Liver (tissue), 9 donors: Measurements from ENCODE around the gene GRAP2. TPM values are rescaled to one million over a fixed set of nuclear protein-coding genes. Genes with fewer than 3 reads are reported as not detected.

ENCODE experiments used
- DNase-seq: peaks from one replicate; pipeline ENCODE4 v3.0.0-alpha.2; 2017; ENCODE audit warnings: low spot score
- H3K27ac ChIP-seq, 2 donors: one replicate each; pipeline ENCODE4 v1.7.0; 2013; ENCODE audit warnings: inconsistent platforms in 2 of 2, low read length in 2 of 2, control low read depth in 1 of 2, low read depth in 1 of 2, mild to moderate bottlenecking in 1 of 2
- H3K27me3 ChIP-seq, 4 donors: one replicate each; pipeline versions ENCODE4 v1.6.1 to v1.7.0; 2013; ENCODE audit warnings: low read length in 3 of 4, inconsistent platforms in 1 of 4, mild to moderate bottlenecking in 1 of 4, moderate library complexity in 1 of 4; ENCODE audit not compliant: control insufficient read depth in 4 of 4, insufficient read depth in 4 of 4
- H3K36me3 ChIP-seq, 4 donors: one replicate each; pipeline versions ENCODE4 v1.6.1 to v1.7.0; 2013; ENCODE audit warnings: low read length in 3 of 4, mild to moderate bottlenecking in 3 of 4, low read depth in 1 of 4, moderate library complexity in 1 of 4; ENCODE audit not compliant: control insufficient read depth in 4 of 4, insufficient read depth in 3 of 4
- H3K4me1 ChIP-seq, 4 donors: one replicate each; pipeline versions ENCODE4 v1.6.1 to v1.7.0; 2013; ENCODE audit warnings: low read length in 3 of 4, mild to moderate bottlenecking in 3 of 4, moderate library complexity in 1 of 4; ENCODE audit not compliant: control insufficient read depth in 4 of 4, insufficient read depth in 4 of 4
- H3K4me3 ChIP-seq, 3 donors: one replicate each; pipeline versions ENCODE4 v1.6.1 to v1.7.0; 2013; ENCODE audit warnings: low read length in 3 of 3, control low read depth in 1 of 3, low read depth in 1 of 3, mild to moderate bottlenecking in 1 of 3
- H3K9ac ChIP-seq, 2 donors: one replicate each; pipeline ENCODE4 v1.7.0; 2013; ENCODE audit warnings: low read length in 2 of 2, mild to moderate bottlenecking in 2 of 2, moderate library complexity in 2 of 2, control low read depth in 1 of 2, low read depth in 1 of 2
- H3K9me3 ChIP-seq, 4 donors: one replicate each; pipeline versions ENCODE4 v1.6.1 to v1.7.0; 2013; ENCODE audit warnings: low read length in 3 of 4; ENCODE audit not compliant: control insufficient read depth in 4 of 4
- EGR1 ChIP-seq, 2 donors: IDR thresholded peaks; 2 replicates each; pipeline ENCODE4 v1.6.1; 2016 to 2018; ENCODE audit warnings: antibody characterized with exemption in 2 of 2, low read depth in 2 of 2
- FOXA1 ChIP-seq: IDR thresholded peaks from 2 replicates; pipeline ENCODE4 v1.6.1; 2016; ENCODE audit warnings: antibody characterized with exemption
- FOXA2 ChIP-seq: IDR thresholded peaks from 2 replicates; pipeline ENCODE4 v1.6.1; 2016; ENCODE audit warnings: antibody characterized with exemption
- GABPA ChIP-seq, 2 donors: IDR thresholded peaks in 1 of 2; conservative IDR thresholded peaks in 1 of 2; 2 replicates each; pipeline ENCODE4 v1.6.1; 2016; ENCODE audit warnings: antibody characterized with exemption in 2 of 2, mild to moderate bottlenecking in 1 of 2, moderate library complexity in 1 of 2
- HNF4A ChIP-seq, 2 donors: conservative IDR thresholded peaks; 2 replicates each; pipeline ENCODE4 v1.6.1; 2016; ENCODE audit warnings: antibody characterized with exemption in 2 of 2, mild to moderate bottlenecking in 2 of 2
- HNF4G ChIP-seq: IDR thresholded peaks from 2 replicates; pipeline ENCODE4 v1.6.1; 2016; ENCODE audit warnings: antibody characterized with exemption
- JUND ChIP-seq, 2 donors: IDR thresholded peaks; 2 replicates each; pipeline ENCODE4 v1.6.1; 2016; ENCODE audit warnings: antibody characterized with exemption in 2 of 2
- RAD21 ChIP-seq, 2 donors: IDR thresholded peaks; 2 replicates each; pipeline ENCODE4 v1.6.1; 2016; ENCODE audit warnings: antibody characterized with exemption in 2 of 2, mild to moderate bottlenecking in 2 of 2
- RXRA ChIP-seq, 2 donors: IDR thresholded peaks; 2 replicates each; pipeline ENCODE4 v1.6.1; 2017 to 2018; ENCODE audit warnings: antibody characterized with exemption in 2 of 2, mild to moderate bottlenecking in 1 of 2
- SP1 ChIP-seq: IDR thresholded peaks from 2 replicates; pipeline ENCODE4 v1.6.1; 2018; ENCODE audit warnings: antibody characterized with exemption, mild to moderate bottlenecking
- YY1 ChIP-seq: IDR thresholded peaks from 2 replicates; pipeline ENCODE4 v1.6.1; 2016; ENCODE audit warnings: antibody characterized with exemption, mild to moderate bottlenecking
- WGBS: extraction: QIAGEN DNeasy Blood & Tissue Kit; methylation state at CpG from one replicate; pipeline ENCODE4 v1.1.7; 2013; 5-methylcytosine and 5-hydroxymethylcytosine counted together
- polyA plus RNA-seq, 2 donors: library from polyadenylated mRNA; stranded (reverse) in 1 of 2; unstranded in 1 of 2; fragments of 200-250 nt in 1 of 2; fragments of >200 nt in 1 of 2; fragmentation: Nextera tagmentation in 1 of 2; extraction: Ambion mirVana in 1 of 2; gene quantifications; one replicate each; pipeline versions ENCODE4 v1.2.1 to v1.2.3, GENCODE V29; 2013 to 2015
- total RNA-seq, 2 donors: library from RNA; depleted of rRNA; stranded (reverse); fragments of >200 nt; gene quantifications; one replicate each; pipeline ENCODE4 v1.2.3, GENCODE V29; 2014
- TF ChIP-seq, protein P1 (sequence below): fragments of 150-350 bp; IDR thresholded peaks from 2 replicates; pipeline ENCODE4 v1.5.1; 2017; ENCODE audit warnings: improper control_type of control experiment, low read depth, low read length; ENCODE audit not compliant: missing input control
- TF ChIP-seq, protein P2 (sequence below): IDR thresholded peaks from 2 replicates; pipeline ENCODE4 v1.6.1; 2016; ENCODE audit warnings: antibody characterized with exemption
- TF ChIP-seq, protein P3 (sequence below): IDR thresholded peaks from 2 replicates; pipeline ENCODE4 v1.6.1; 2016; ENCODE audit warnings: antibody characterized with exemption
- TF ChIP-seq, protein P4 (sequence below): IDR thresholded peaks from 2 replicates; pipeline ENCODE4 v1.6.1; 2016; ENCODE audit warnings: antibody characterized with exemption
- TF ChIP-seq, protein P5 (sequence below): IDR thresholded peaks from 2 replicates; pipeline ENCODE4 v1.6.1; 2016; ENCODE audit warnings: antibody characterized with exemption, mild to moderate bottlenecking
- donor health status: healthy.
- donor health status: healthy.
- donor health status: healthy.
- donor health status: healthy.
- donor health status: healthy.

The GRAP2 gene
- total and polyA plus RNA-seq, 4 donors: 0.22 to 38.2 (median 0.78) TPM

- no peak overlapping the region for H3K9ac ChIP-seq
- no peaks in the 10 kb centered on the region for H3K36me3 ChIP-seq
- H3K9me3 ChIP-seq: no peaks in the 10 kb centered on the region
- no peaks in the 10 kb centered on the region for H3K4me1 ChIP-seq
- peak; percentile 75 to 87 for TF ChIP-seq RAD21 (IDR thresholded peaks at IDR 0.05)
- TF ChIP-seq FOXA1: no peak
- TF ChIP-seq HNF4A (conservative IDR thresholded peaks at IDR 0.05): no peak
- no peak for TF ChIP-seq RXRA (IDR thresholded peaks at IDR 0.05)
- TF ChIP-seq FOXA2: no peak
- TF ChIP-seq EGR1 (IDR thresholded peaks at IDR 0.05; ENCODE audit: low read depth in 2 of 2): no peak
- no peak for TF ChIP-seq HNF4G
- TF ChIP-seq, protein P1, sequence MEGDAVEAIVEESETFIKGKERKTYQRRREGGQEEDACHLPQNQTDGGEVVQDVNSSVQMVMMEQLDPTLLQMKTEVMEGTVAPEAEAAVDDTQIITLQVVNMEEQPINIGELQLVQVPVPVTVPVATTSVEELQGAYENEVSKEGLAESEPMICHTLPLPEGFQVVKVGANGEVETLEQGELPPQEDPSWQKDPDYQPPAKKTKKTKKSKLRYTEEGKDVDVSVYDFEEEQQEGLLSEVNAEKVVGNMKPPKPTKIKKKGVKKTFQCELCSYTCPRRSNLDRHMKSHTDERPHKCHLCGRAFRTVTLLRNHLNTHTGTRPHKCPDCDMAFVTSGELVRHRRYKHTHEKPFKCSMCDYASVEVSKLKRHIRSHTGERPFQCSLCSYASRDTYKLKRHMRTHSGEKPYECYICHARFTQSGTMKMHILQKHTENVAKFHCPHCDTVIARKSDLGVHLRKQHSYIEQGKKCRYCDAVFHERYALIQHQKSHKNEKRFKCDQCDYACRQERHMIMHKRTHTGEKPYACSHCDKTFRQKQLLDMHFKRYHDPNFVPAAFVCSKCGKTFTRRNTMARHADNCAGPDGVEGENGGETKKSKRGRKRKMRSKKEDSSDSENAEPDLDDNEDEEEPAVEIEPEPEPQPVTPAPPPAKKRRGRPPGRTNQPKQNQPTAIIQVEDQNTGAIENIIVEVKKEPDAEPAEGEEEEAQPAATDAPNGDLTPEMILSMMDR: peak; percentile 72
- H3K27me3 ChIP-seq: peaks cover 0 to 7% (median 0%) of the 10 kb centered on the region in 4 donors
- peak; percentile 77 for DNase-seq
- WGBS: 72% methylated on average over 7 of the region's 7 CpGs
- H3K4me3 ChIP-seq: no peak overlapping the region
- no peak overlapping the region for H3K27ac ChIP-seq
Observed at GRCh38 chr22:39932918-39933649, 32.2 kb downstream of the GRAP2 start.

GRCh38 chr22:39933741-39934140 is 32.9 kb downstream of the GRAP2 start:
- DNase-seq: no peak
- Histone ChIP-seq H3K36me3 (no peaks in the 10 kb centered on the region), H3K4me3 (no peak overlapping the region), H3K27ac (no peak overlapping the region), H3K27me3 (peaks cover 0 to 7% (median 0%) of the 10 kb centered on the region in 4 donors), H3K4me1 (no peaks in the 10 kb centered on the region), H3K9ac (no peak overlapping the region), H3K9me3 (no peaks in the 10 kb centered on the region)
- 84% methylated on average over 8 of the region's 8 CpGs for WGBS
- TF ChIP-seq, protein P2, sequence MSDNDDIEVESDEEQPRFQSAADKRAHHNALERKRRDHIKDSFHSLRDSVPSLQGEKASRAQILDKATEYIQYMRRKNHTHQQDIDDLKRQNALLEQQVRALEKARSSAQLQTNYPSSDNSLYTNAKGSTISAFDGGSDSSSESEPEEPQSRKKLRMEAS: no peak
- TF ChIP-seq SP1 (no peak), JUND (IDR thresholded peaks at IDR 0.05) (no peak), FOXA2 (no peak), FOXA1 (no peak), HNF4G (no peak), YY1 (no peak)

DNA sequence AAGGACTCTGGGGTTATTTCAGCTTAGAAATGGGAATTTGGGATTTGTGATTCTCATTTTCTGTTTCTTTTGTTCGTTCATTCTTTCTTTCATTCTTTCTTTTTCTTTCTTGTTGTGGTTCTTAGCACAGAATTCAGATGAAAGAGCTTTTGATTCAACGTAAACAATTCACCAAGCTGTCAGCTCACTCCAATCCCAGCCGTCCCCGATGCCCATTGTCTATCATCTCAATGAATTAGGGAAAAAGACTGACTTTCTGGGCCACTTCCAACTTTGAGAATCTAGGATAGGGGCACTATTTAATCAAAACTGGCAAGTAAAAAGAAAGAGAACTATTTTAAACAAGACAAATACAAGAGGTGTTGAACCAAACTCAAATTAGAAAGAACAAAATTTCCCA is 34.2 kb downstream of the GRAP2 start:
- 78% methylated on average over 4 of the region's 4 CpGs for WGBS
- TF ChIP-seq, protein P3, sequence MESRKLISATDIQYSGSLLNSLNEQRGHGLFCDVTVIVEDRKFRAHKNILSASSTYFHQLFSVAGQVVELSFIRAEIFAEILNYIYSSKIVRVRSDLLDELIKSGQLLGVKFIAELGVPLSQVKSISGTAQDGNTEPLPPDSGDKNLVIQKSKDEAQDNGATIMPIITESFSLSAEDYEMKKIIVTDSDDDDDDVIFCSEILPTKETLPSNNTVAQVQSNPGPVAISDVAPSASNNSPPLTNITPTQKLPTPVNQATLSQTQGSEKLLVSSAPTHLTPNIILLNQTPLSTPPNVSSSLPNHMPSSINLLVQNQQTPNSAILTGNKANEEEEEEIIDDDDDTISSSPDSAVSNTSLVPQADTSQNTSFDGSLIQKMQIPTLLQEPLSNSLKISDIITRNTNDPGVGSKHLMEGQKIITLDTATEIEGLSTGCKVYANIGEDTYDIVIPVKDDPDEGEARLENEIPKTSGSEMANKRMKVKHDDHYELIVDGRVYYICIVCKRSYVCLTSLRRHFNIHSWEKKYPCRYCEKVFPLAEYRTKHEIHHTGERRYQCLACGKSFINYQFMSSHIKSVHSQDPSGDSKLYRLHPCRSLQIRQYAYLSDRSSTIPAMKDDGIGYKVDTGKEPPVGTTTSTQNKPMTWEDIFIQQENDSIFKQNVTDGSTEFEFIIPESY: no peak
- TF ChIP-seq, protein P2: no peak
- TF ChIP-seq, protein P1: no peak
- TF ChIP-seq RXRA (IDR thresholded peaks at IDR 0.05) (no peak), HNF4G (no peak), GABPA (IDR thresholded peaks at IDR 0.05 in 1 of 2, conservative IDR thresholded peaks at IDR 0.05 in 1 of 2) (no peak), SP1 (no peak), EGR1 (IDR thresholded peaks at IDR 0.05; ENCODE audit: low read depth in 2 of 2) (no peak)
- TF ChIP-seq, protein P4, sequence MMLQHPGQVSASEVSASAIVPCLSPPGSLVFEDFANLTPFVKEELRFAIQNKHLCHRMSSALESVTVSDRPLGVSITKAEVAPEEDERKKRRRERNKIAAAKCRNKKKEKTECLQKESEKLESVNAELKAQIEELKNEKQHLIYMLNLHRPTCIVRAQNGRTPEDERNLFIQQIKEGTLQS: no peak
- TF ChIP-seq, protein P5, sequence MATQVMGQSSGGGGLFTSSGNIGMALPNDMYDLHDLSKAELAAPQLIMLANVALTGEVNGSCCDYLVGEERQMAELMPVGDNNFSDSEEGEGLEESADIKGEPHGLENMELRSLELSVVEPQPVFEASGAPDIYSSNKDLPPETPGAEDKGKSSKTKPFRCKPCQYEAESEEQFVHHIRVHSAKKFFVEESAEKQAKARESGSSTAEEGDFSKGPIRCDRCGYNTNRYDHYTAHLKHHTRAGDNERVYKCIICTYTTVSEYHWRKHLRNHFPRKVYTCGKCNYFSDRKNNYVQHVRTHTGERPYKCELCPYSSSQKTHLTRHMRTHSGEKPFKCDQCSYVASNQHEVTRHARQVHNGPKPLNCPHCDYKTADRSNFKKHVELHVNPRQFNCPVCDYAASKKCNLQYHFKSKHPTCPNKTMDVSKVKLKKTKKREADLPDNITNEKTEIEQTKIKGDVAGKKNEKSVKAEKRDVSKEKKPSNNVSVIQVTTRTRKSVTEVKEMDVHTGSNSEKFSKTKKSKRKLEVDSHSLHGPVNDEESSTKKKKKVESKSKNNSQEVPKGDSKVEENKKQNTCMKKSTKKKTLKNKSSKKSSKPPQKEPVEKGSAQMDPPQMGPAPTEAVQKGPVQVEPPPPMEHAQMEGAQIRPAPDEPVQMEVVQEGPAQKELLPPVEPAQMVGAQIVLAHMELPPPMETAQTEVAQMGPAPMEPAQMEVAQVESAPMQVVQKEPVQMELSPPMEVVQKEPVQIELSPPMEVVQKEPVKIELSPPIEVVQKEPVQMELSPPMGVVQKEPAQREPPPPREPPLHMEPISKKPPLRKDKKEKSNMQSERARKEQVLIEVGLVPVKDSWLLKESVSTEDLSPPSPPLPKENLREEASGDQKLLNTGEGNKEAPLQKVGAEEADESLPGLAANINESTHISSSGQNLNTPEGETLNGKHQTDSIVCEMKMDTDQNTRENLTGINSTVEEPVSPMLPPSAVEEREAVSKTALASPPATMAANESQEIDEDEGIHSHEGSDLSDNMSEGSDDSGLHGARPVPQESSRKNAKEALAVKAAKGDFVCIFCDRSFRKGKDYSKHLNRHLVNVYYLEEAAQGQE: no peak

More for the DNA sequence above, 34.2 kb downstream of the GRAP2 start:
- Histone ChIP-seq H3K27ac (no peak overlapping the region), H3K36me3 (no peaks in the 10 kb centered on the region), H3K9me3 (no peaks in the 10 kb centered on the region), H3K9ac (no peak overlapping the region), H3K4me1 (no peaks in the 10 kb centered on the region), H3K27me3 (peaks cover 0 to 7% (median 0%) of the 10 kb centered on the region in 4 donors), H3K4me3 (no peak overlapping the region)
- no peak for DNase-seq
